Peyer's patch (tissue), 4 donors: ENCODE measurements around the gene IGSF9B.

Source experiments
- POLR2A ChIP-seq, 2 donors: fragments of 450-650 bp; IDR thresholded peaks; one replicate each; pipeline ENCODE4 v1.5.1; 2017; ENCODE audit warnings: antibody characterized with exemption in 2 of 2, mild to moderate bottlenecking in 2 of 2, moderate library complexity in 2 of 2
- TF ChIP-seq, protein P1 (sequence below), 6 experiments: fragments of 450-650 bp in 4 of 6; fragments of 200-600 bp in 2 of 6; sonication (generic) in 1 of 6; IDR thresholded peaks; one replicate each; pipeline ENCODE4 v1.5.1; 2017 to 2019; ENCODE audit warnings: antibody characterized with exemption in 6 of 6, mild to moderate bottlenecking in 3 of 6, moderate library complexity in 1 of 6

DNA sequence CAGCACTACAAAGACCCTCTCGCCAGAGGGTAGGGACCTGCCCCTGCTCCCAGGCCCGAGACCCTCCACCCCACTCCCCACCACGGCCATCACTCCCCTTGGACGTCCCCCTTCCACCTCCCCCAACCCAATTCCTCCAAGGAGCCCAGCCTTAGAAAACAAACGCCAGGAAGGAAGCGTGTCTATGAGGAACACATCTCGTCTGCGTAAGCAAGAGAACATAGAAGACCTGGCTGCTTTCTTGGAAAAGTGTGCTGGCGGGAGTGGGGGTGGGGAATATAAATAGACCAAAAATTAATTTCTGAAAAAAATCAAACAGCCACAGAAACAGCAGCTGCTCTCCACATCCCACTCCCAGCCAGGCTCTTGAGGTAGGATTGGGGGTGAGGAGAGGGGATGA, 23.9 kb upstream of the IGSF9B start:
- TF ChIP-seq, protein P1, sequence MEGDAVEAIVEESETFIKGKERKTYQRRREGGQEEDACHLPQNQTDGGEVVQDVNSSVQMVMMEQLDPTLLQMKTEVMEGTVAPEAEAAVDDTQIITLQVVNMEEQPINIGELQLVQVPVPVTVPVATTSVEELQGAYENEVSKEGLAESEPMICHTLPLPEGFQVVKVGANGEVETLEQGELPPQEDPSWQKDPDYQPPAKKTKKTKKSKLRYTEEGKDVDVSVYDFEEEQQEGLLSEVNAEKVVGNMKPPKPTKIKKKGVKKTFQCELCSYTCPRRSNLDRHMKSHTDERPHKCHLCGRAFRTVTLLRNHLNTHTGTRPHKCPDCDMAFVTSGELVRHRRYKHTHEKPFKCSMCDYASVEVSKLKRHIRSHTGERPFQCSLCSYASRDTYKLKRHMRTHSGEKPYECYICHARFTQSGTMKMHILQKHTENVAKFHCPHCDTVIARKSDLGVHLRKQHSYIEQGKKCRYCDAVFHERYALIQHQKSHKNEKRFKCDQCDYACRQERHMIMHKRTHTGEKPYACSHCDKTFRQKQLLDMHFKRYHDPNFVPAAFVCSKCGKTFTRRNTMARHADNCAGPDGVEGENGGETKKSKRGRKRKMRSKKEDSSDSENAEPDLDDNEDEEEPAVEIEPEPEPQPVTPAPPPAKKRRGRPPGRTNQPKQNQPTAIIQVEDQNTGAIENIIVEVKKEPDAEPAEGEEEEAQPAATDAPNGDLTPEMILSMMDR (IDR thresholded peaks at IDR 0.05), result no peak
- no peak for TF ChIP-seq POLR2A (IDR thresholded peaks at IDR 0.05)
